GM23338 (cell line): Measurements from ENCODE around the gene BMP8A. TPM values are rescaled to one million over a fixed set of nuclear protein-coding genes. Genes with fewer than 3 reads are reported as not detected.

Experiments
- ATAC-seq: fragments of 200-7000 bp; cut with Tn5 transposase; 3 replicates; pipeline ENCODE4 v1.9.1; 2020
- DNase-seq: peaks from one replicate; pipeline ENCODE4 v3.0.0-alpha.2; 2015; ENCODE audit warnings: low spot score
- H2AFZ ChIP-seq: fragments of 200-600 bp; sonication (generic); 2 replicates; pipeline ENCODE4 v1.8.0; 2016; ENCODE audit warnings: antibody characterized with exemption, mild to moderate bottlenecking, moderate library complexity
- H3F3A ChIP-seq: fragments of 200-600 bp; sonication (generic); replicated peaks from 2 replicates; pipeline ENCODE4 v1.8.0; 2017; ENCODE audit warnings: antibody characterized with exemption, mixed run types, low read depth
- H3K27ac ChIP-seq: fragments of 200-600 bp; sonication (generic); 2 replicates; pipeline ENCODE4 v1.6.1; 2016; ENCODE audit warnings: low read depth
- H3K27me3 ChIP-seq: fragments of 200-600 bp; sonication (generic); 2 replicates; pipeline ENCODE4 v1.8.0; 2016; ENCODE audit warnings: mild to moderate bottlenecking, mixed run types, moderate library complexity; ENCODE audit not compliant: insufficient read depth
- H3K36me3 ChIP-seq: fragments of 200-600 bp; sonication (generic); 2 replicates; pipeline ENCODE4 v1.8.0; 2016; ENCODE audit warnings: mild to moderate bottlenecking; ENCODE audit not compliant: insufficient read depth
- H3K4me1 ChIP-seq: fragments of 200-600 bp; sonication (generic); 2 replicates; pipeline ENCODE4 v1.8.0; 2016; ENCODE audit warnings: mild to moderate bottlenecking, moderate library complexity; ENCODE audit not compliant: insufficient read depth
- H3K4me2 ChIP-seq: fragments of 200-600 bp; sonication (generic); 2 replicates; pipeline ENCODE4 v1.7.1; 2017; ENCODE audit warnings: mixed run types
- H3K4me3 ChIP-seq: fragments of 200-600 bp; sonication (generic); 2 replicates; pipeline ENCODE4 v1.6.1; 2016; ENCODE audit warnings: mixed run types
- H3K79me2 ChIP-seq: fragments of 200-600 bp; sonication (generic); replicated peaks from 2 replicates; pipeline ENCODE4 v1.8.0; 2017; ENCODE audit warnings: mild to moderate bottlenecking; ENCODE audit not compliant: insufficient read depth
- H3K9me2 ChIP-seq: fragments of 200-600 bp; sonication (generic); 2 replicates; pipeline ENCODE4 v1.8.0; 2017; ENCODE audit not compliant: insufficient read depth
- H4K20me1 ChIP-seq: fragments of 200-600 bp; sonication (generic); replicated peaks from 2 replicates; pipeline ENCODE4 v1.8.0; 2017; ENCODE audit warnings: mild to moderate bottlenecking; ENCODE audit not compliant: insufficient read depth
- H3K27ac Mint-ChIP-seq: 2 replicates; pipeline ENCODE4 v1.8.0; 2020; ENCODE audit warnings: inconsistent platforms, mild to moderate bottlenecking, moderate library complexity, mixed read lengths
- H3K27me3 Mint-ChIP-seq: 3 replicates; pipeline ENCODE4 v1.8.0; 2022; ENCODE audit warnings: low read depth, mild to moderate bottlenecking, moderate library complexity, mixed read lengths, inconsistent platforms; ENCODE audit not compliant: insufficient read depth, poor library complexity
- H3K36me3 Mint-ChIP-seq: 3 replicates; pipeline ENCODE4 v1.8.0; 2021; ENCODE audit warnings: low read depth, mild to moderate bottlenecking, inconsistent platforms, moderate library complexity, mixed read lengths
- H3K4me1 Mint-ChIP-seq: 3 replicates; pipeline ENCODE4 v1.8.0; 2020; ENCODE audit warnings: mild to moderate bottlenecking, inconsistent platforms, mixed read lengths
- H3K4me3 Mint-ChIP-seq: 3 replicates; pipeline ENCODE4 v1.8.0; 2021; ENCODE audit warnings: moderate library complexity, mild to moderate bottlenecking, inconsistent platforms, mixed read lengths
- H3K9me3 Mint-ChIP-seq: 3 replicates; pipeline ENCODE4 v1.8.0; 2020; ENCODE audit warnings: moderate library complexity, mild to moderate bottlenecking, inconsistent platforms, mixed read lengths
- CREB1 ChIP-seq: fragments of 250-450 bp; sonication (Bioruptor Pico); IDR thresholded peaks from 2 replicates; pipeline ENCODE4 v1.5.0; 2020; ENCODE audit warnings: low read depth, mild to moderate bottlenecking, moderate library complexity
- CTCF ChIP-seq, 2 experiments: fragments of 200-600 bp in 1 of 2; sonication (generic) in 1 of 2; conservative IDR thresholded peaks; 2 replicates each; pipeline versions ENCODE4 v1.5.1 to v1.6.1; 2016 to 2017; ENCODE audit warnings: antibody characterized with exemption in 2 of 2, low read depth in 2 of 2, mild to moderate bottlenecking in 2 of 2, moderate library complexity in 1 of 2
- ETS1 ChIP-seq: IDR thresholded peaks from 2 replicates; pipeline ENCODE4 v1.6.1; 2016; ENCODE audit warnings: antibody characterized with exemption
- EZH2 ChIP-seq: fragments of 200-600 bp; sonication (generic); IDR thresholded peaks from one replicate; pipeline ENCODE4 v1.8.0; 2017; ENCODE audit warnings: antibody characterized with exemption, mild to moderate bottlenecking, low read depth; ENCODE audit not compliant: unreplicated experiment
- EZH2phosphoT487 ChIP-seq: fragments of 200-600 bp; sonication (generic); IDR thresholded peaks from one replicate; pipeline ENCODE4 v1.8.1; 2018; ENCODE audit warnings: antibody characterized with exemption; ENCODE audit not compliant: unreplicated experiment
- JUNB ChIP-seq: IDR thresholded peaks from one replicate; pipeline ENCODE4 v1.6.1; 2016; ENCODE audit warnings: antibody characterized with exemption; ENCODE audit not compliant: unreplicated experiment
- NANOG ChIP-seq: IDR thresholded peaks from 2 replicates; pipeline ENCODE4 v1.6.1; 2016; ENCODE audit warnings: antibody characterized with exemption, borderline replicate concordance
- POLR2AphosphoS5 ChIP-seq: IDR thresholded peaks from 2 replicates; pipeline ENCODE4 v1.6.1; 2016; ENCODE audit warnings: antibody characterized with exemption, low read depth
- REST ChIP-seq: IDR thresholded peaks from one replicate; pipeline ENCODE4 v1.6.1; 2018; ENCODE audit warnings: antibody characterized with exemption; ENCODE audit not compliant: unreplicated experiment
- STAT1 ChIP-seq: IDR thresholded peaks from one replicate; pipeline ENCODE4 v1.6.1; 2016; ENCODE audit warnings: antibody characterized with exemption; ENCODE audit not compliant: unreplicated experiment
- ZNF114 ChIP-seq: fragments of 250-450 bp; sonication (Bioruptor Pico); IDR thresholded peaks from 2 replicates; pipeline ENCODE4 v1.5.0; 2020; ENCODE audit warnings: mild to moderate bottlenecking, moderate library complexity
- ZNF331 ChIP-seq: fragments of 250-450 bp; sonication (Bioruptor Pico); IDR thresholded peaks from 2 replicates; pipeline ENCODE4 v1.5.0; 2020; ENCODE audit warnings: low read depth, mild to moderate bottlenecking, moderate library complexity
- ZNF462 ChIP-seq: fragments of 250-450 bp; sonication (Bioruptor Pico); IDR thresholded peaks from 2 replicates; pipeline ENCODE4 v1.5.0; 2020; ENCODE audit warnings: mild to moderate bottlenecking, moderate library complexity
- polyA plus RNA-seq: library from polyadenylated mRNA; unstranded; fragments of >200 nt; fragmentation: Nextera tagmentation; extraction: Ambion mirVana; gene quantifications from 2 replicates; pipeline ENCODE4 v1.2.1, GENCODE V29; 2016
- total RNA-seq: library from RNA; depleted of rRNA; stranded (reverse); fragments of >200 nt; shearing (Covaris generic); gene quantifications from 2 replicates; pipeline ENCODE4 v1.2.3, GENCODE V29; 2014

Gene BMP8A
- total and polyA plus RNA-seq, 2 experiments from 2014 or later = 0.34 to 0.63 TPM

- Mint-ChIP-seq H3K36me3 (peaks cover 64% of the 10 kb centered on the region), H3K27me3 (peaks cover 6% of the 10 kb centered on the region), H3K9me3 (no peaks in the 10 kb centered on the region), H3K4me1 (no peaks in the 10 kb centered on the region), H3K27ac (no peak overlapping the region), H3K4me3 (no peak overlapping the region)
- H2AFZ ChIP-seq = no peak overlapping the region
- H3K4me1 ChIP-seq = no peaks in the 10 kb centered on the region
- no peaks in the 10 kb centered on the region for H3K79me2 ChIP-seq
- peaks cover 8% of the 10 kb centered on the region; the same call in 1 of the 2 replicates for H3F3A ChIP-seq
- H3K27ac ChIP-seq = 0 out of 2 replicates have a peak overlapping the region, but pooled peaks have one; percentile 43
- peaks cover 53% of the 10 kb centered on the region for H3K36me3 ChIP-seq
- DNase-seq = no peak
- H3K4me3 ChIP-seq = no peak overlapping the region
- no peak for TF ChIP-seq POLR2AphosphoS5
- TF ChIP-seq REST = no peak
- TF ChIP-seq EZH2 = no peak
- TF ChIP-seq ETS1 = no peak
- TF ChIP-seq CTCF (conservative IDR thresholded peaks at IDR 0.05; ENCODE audit: low read depth in 2 of 2) = no peak
- TF ChIP-seq CREB1 (CRISPR knock-in tag) = no peak
- no peak for TF ChIP-seq ZNF462 (CRISPR knock-in tag)
- TF ChIP-seq EZH2phosphoT487 = no peak
- no peak for TF ChIP-seq STAT1
- TF ChIP-seq NANOG = no peak
- no peak for TF ChIP-seq ZNF331 (CRISPR knock-in tag)
- TF ChIP-seq ZNF114 (CRISPR knock-in tag) = no peak
- no peak for TF ChIP-seq JUNB
- H3K27me3 ChIP-seq = peaks cover 3% of the 10 kb centered on the region; the same call in 1 of the 2 replicates
- H3K4me2 ChIP-seq = no peak overlapping the region
- ATAC-seq = no peak
- peaks cover 13% of the 10 kb centered on the region for H4K20me1 ChIP-seq
- no peaks in the 10 kb centered on the region for H3K9me2 ChIP-seq
Observed at GRCh38 chr1:39483276-39483675, 8.2 kb upstream of the BMP8A start.
